Ishikawa (cell line): Measurements from ENCODE around the gene WEE2.
A peak's percentile ranks its signal among the peaks of the same experiment; 100 is the strongest.

Experiments
- CEBPB ChIP-seq: IDR thresholded peaks from 2 replicates; pipeline ENCODE4 v1.6.1; 2012
- CREB1 ChIP-seq: IDR thresholded peaks from 2 replicates; pipeline ENCODE4 v1.6.1; 2012; ENCODE audit warnings: low read depth
- EGR1 ChIP-seq: IDR thresholded peaks from 2 replicates; pipeline ENCODE4 v1.6.1; 2012
- EP300 ChIP-seq: IDR thresholded peaks from 2 replicates; pipeline ENCODE4 v1.6.1; 2012; ENCODE audit warnings: borderline replicate concordance
- FOXM1 ChIP-seq: IDR thresholded peaks from 2 replicates; pipeline ENCODE4 v1.6.1; 2012; ENCODE audit warnings: low read depth, borderline replicate concordance
- NFIC ChIP-seq: IDR thresholded peaks from 2 replicates; pipeline ENCODE4 v1.6.1; 2012
- RAD21 ChIP-seq: IDR thresholded peaks from 2 replicates; pipeline ENCODE4 v1.6.1; 2012; ENCODE audit warnings: low read depth
- REST ChIP-seq: IDR thresholded peaks from 2 replicates; pipeline ENCODE4 v1.6.1; 2012; ENCODE audit warnings: low read depth, mild to moderate bottlenecking
- TAF1 ChIP-seq: IDR thresholded peaks from 2 replicates; pipeline ENCODE4 v1.6.1; 2012; ENCODE audit warnings: low read depth, mild to moderate bottlenecking
- TCF12 ChIP-seq: IDR thresholded peaks from 2 replicates; pipeline ENCODE4 v1.6.1; 2012; ENCODE audit warnings: low read depth
- TEAD4 ChIP-seq: IDR thresholded peaks from 2 replicates; pipeline ENCODE4 v1.6.1; 2012
- USF1 ChIP-seq: IDR thresholded peaks from 2 replicates; pipeline ENCODE4 v1.6.1; 2012
- YY1 ChIP-seq: IDR thresholded peaks from 2 replicates; pipeline ENCODE4 v1.6.1; 2012; ENCODE audit warnings: low read depth
- ZBTB7A ChIP-seq: IDR thresholded peaks from 2 replicates; pipeline ENCODE4 v1.6.1; 2012; ENCODE audit warnings: low read depth
- TF ChIP-seq, protein P1 (sequence below): IDR thresholded peaks from 2 replicates; pipeline ENCODE4 v1.6.1; 2012

Gene WEE2

GRCh38 chr7:141731476-141732149, 23.5 kb downstream of the WEE2 start:
- TF ChIP-seq CREB1 (no peak), EGR1 (no peak), USF1 (no peak), NFIC (no peak), TEAD4 (no peak)

DNA sequence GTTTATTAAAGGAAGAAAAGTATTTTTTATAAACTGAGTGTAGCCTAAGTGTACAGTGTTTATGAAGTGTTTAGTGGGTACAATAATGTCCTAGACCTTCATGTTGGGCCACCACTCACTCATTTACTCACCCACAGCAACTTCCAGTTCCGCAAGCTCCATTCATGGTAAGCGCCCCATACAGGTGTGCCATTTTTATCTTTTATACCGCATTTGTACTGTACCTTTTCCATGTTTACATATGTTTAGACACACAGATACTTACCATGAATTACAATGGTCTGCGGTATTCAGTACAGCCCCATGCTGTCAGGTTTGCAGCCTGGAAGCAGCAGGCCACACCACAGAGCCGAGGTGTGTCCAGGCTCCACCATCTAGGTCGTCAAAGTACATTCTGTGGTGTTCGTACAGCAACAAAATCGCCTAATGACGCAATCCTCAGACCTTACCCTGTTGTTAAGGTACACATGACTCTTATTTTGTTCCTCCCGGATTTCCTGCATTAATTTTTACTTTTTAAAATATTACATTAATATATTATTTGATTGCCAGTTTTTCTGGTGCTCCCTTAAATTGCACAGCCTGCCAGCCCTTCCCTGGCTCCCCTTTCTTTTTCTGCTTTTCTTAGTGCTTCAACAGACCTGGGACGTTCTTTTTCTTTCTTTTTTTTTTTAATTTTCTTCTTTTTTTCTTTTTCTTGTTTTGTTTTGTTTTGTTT, 29.1 kb downstream of the WEE2 start:
- TF ChIP-seq ZBTB7A (no peak), NFIC (no peak), FOXM1 (no peak), CEBPB (peak; percentile 59)

DNA sequence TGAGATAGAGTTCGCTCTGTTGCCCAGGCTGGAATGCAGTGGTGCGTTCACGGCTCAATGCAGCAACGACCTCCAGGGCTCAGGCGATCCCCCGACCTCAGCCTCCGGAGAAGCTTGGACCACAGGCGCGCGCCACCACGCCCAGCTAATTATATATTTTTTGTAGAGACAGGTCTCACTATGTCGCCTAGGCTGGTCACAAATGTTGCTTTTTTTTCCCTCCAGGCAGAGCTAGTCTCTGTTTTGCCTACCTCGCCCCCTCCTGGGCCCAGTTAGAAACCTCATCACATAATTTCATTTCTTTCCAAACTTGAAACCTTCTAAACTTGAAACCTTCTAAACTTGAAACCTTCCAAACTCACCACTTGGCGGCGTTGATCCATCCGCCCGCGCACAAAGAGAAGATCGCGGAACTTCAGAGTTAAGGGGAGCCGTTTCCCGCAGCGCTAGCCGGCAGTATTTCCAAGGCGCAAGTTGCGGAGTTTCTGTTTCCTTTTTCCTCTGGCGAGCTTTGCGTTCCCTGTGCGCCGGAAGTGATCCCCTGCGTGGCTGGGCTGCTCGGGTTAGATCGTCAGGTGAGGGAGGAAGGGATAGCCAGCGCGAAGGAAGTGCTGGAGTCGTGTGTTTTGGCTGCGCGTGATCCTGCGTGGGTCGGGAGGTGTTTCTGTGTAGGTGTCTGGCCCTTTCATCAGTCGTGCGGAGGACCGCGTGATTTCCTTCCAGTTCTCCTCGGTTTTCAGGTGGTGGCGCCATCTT, 29.9 kb downstream of the WEE2 start, which contains the start of gene SSBP1:
SSBP1 (plus strand) TSS at position 523 of the 756 bp plus-strand sequence. CDS start 809 bp downstream, outside the sequence.
- TF ChIP-seq TEAD4: 0 out of 2 replicates have a peak, but pooled peaks have one; percentile 45
- peak; percentile 77 for TF ChIP-seq CREB1
- peak; percentile 48; the same call in 1 of the 2 replicates for TF ChIP-seq EP300
- TF ChIP-seq, protein P1, sequence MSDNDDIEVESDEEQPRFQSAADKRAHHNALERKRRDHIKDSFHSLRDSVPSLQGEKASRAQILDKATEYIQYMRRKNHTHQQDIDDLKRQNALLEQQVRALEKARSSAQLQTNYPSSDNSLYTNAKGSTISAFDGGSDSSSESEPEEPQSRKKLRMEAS: peak; percentile 91
- peak; percentile 42 for TF ChIP-seq RAD21
- no peak for TF ChIP-seq REST
- no peak for TF ChIP-seq CEBPB
- peak; percentile 78 for TF ChIP-seq EGR1
- TF ChIP-seq FOXM1: peak; percentile 67; the same call in 1 of the 2 replicates
- peak; percentile 87 for TF ChIP-seq YY1
- peak; percentile 60 for TF ChIP-seq USF1
- no peak for TF ChIP-seq NFIC
- peak; percentile 87 for TF ChIP-seq TAF1
- peak; percentile 21; the same call in 1 of the 2 replicates for TF ChIP-seq ZBTB7A
- peak; percentile 88 for TF ChIP-seq TCF12

DNA sequence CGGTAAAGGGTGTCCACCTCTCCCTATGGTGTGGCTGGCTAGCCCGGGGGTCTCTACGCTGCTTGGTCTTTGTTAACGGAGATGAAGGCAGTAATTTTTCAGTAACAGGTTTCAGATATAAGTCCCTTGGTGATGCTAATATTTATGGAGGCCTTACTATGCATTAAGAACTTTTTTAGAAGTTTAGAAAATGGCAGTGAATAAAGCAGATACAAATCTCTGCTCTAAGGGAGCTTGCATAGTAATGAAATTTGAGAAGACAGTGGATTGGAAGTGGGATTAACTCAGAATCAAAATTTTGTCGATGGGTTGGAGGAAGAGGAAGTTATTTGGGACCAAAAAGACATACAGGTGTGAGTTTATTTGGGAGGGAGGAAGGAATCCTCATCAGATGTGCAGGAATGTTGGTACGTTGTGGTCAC, 30.4 kb downstream of the WEE2 start:
- TF ChIP-seq YY1: peak; percentile 64; the same call in 1 of the 2 replicates
- TF ChIP-seq NFIC: no peak
- no peak for TF ChIP-seq RAD21
- TF ChIP-seq USF1: no peak
- TF ChIP-seq EGR1: no peak
- no peak for TF ChIP-seq REST
- TF ChIP-seq ZBTB7A: no peak; the same call in 1 of the 2 replicates
- no peak for TF ChIP-seq CEBPB

- TF ChIP-seq REST: no peak
- TF ChIP-seq TEAD4: no peak
- TF ChIP-seq EP300: no peak
- TF ChIP-seq CREB1: no peak
- no peak for TF ChIP-seq YY1
- no peak for TF ChIP-seq RAD21
- TF ChIP-seq TAF1: no peak
- no peak for TF ChIP-seq CEBPB
- TF ChIP-seq TCF12: no peak
- TF ChIP-seq EGR1: no peak
- no peak for TF ChIP-seq NFIC
- no peak for TF ChIP-seq ZBTB7A
- TF ChIP-seq, protein P1: no peak
- TF ChIP-seq USF1: no peak
- TF ChIP-seq FOXM1: no peak
Measured at GRCh38 chr7:141739250-141739649, 31.1 kb downstream of the WEE2 start.
